Hematopoietic multipotent progenitor cell treated with erythropoietin and hydrocortisone succinate and interleukin-3 and kit ligand, for 17 days (in vitro differentiated cells): ENCODE data around the gene CACNA2D1.
"Not testable (repeated sequence)": the region's sequence is repeated elsewhere in the genome, so short reads cannot be mapped to it uniquely, and the experiment has no call there.

Source experiments
- DNase-seq: peaks from one replicate; pipeline ENCODE4 v3.0.0-alpha.2; 2015; ENCODE audit warnings: low spot score

The CACNA2D1 gene

GRCh38 chr7:82166260-82167015 lies 277.1 kb downstream of the CACNA2D1 start:
- no peak for DNase-seq

GRCh38 chr7:82164813-82165212 lies 278.8 kb downstream of the CACNA2D1 start:
- no peak for DNase-seq

GRCh38 chr7:82164410-82164809 lies 279.2 kb downstream of the CACNA2D1 start:
- DNase-seq, result no peak

GRCh38 chr7:82163586-82163985 lies 280.0 kb downstream of the CACNA2D1 start:
- no peak for DNase-seq

- DNase-seq, result no peak
Observed at GRCh38 chr7:82162289-82162688, 281.3 kb downstream of the CACNA2D1 start.

GRCh38 chr7:82158327-82158726 lies 285.2 kb downstream of the CACNA2D1 start:
- DNase-seq, result no peak

- no peak for DNase-seq
Observed at GRCh38 chr7:82156893-82157292, 286.7 kb downstream of the CACNA2D1 start.

- no peak for DNase-seq
Observed at GRCh38 chr7:82156168-82156567, 287.4 kb downstream of the CACNA2D1 start.

- DNase-seq, result no peak
Observed at GRCh38 chr7:82154728-82155127, 288.8 kb downstream of the CACNA2D1 start.

- DNase-seq, result no peak
Observed at GRCh38 chr7:82153776-82154175, 289.8 kb downstream of the CACNA2D1 start.

GRCh38 chr7:82152858-82153257 lies 290.7 kb downstream of the CACNA2D1 start:
- no peak for DNase-seq

- no peak for DNase-seq
Observed at GRCh38 chr7:82146491-82146890, 297.1 kb downstream of the CACNA2D1 start.

GRCh38 chr7:82142263-82142864 lies 301.2 kb downstream of the CACNA2D1 start:
- DNase-seq, result no peak

- DNase-seq, result no peak
Observed at GRCh38 chr7:82141427-82141826, 302.1 kb downstream of the CACNA2D1 start.

GRCh38 chr7:82140608-82141007 lies 303.0 kb downstream of the CACNA2D1 start:
- DNase-seq, result not testable (repeated sequence)

GRCh38 chr7:82131215-82131614 lies 312.4 kb downstream of the CACNA2D1 start:
- DNase-seq, result no peak

GRCh38 chr7:82129091-82129490 lies 314.5 kb downstream of the CACNA2D1 start:
- DNase-seq, result no peak

GRCh38 chr7:82128546-82128945 lies 315.0 kb downstream of the CACNA2D1 start:
- DNase-seq, result no peak

GRCh38 chr7:82126576-82126975 lies 317.0 kb downstream of the CACNA2D1 start:
- no peak for DNase-seq

- DNase-seq, result no peak
Observed at GRCh38 chr7:82124445-82124844, 319.1 kb downstream of the CACNA2D1 start.

GRCh38 chr7:82122275-82122674 lies 321.3 kb downstream of the CACNA2D1 start:
- DNase-seq, result no peak

GRCh38 chr7:82114237-82114636 lies 329.3 kb downstream of the CACNA2D1 start:
- no peak for DNase-seq

GRCh38 chr7:82110146-82110840 lies 333.3 kb downstream of the CACNA2D1 start:
- DNase-seq, result no peak
